OCI-LY1 (cell line): ENCODE measurements around the gene EPB41L4A.
A peak's percentile ranks its signal among the peaks of the same experiment; 100 is the strongest.
"Not testable (repeated sequence)": the region's sequence is repeated elsewhere in the genome, so short reads cannot be mapped to it uniquely, and the experiment has no call there.

ENCODE experiments used
- H2AFZ ChIP-seq: fragments of 200-600 bp; sonication (generic), shearing (Covaris generic); 2 replicates; pipeline ENCODE4 v1.6.0; 2014; ENCODE audit warnings: antibody characterized with exemption, mild to moderate bottlenecking, low read length
- H3F3A ChIP-seq: fragments of 200-600 bp; sonication (generic), shearing (Covaris generic); 2 replicates; pipeline ENCODE4 v1.6.0; 2014; ENCODE audit warnings: mild to moderate bottlenecking, antibody characterized with exemption, low read length, moderate library complexity; ENCODE audit not compliant: insufficient read depth
- H3K27ac ChIP-seq: fragments of 200-600 bp; sonication (generic); 2 replicates; pipeline ENCODE4 v1.5.1; 2014; ENCODE audit warnings: low read length, mixed run types, mild to moderate bottlenecking, low read depth; ENCODE audit not compliant: poor library complexity, severe bottlenecking
- H3K27me3 ChIP-seq: fragments of 200-600 bp; sonication (generic); 2 replicates; pipeline ENCODE4 v1.6.0; 2014; ENCODE audit warnings: antibody characterized with exemption, mild to moderate bottlenecking, low read length, moderate library complexity; ENCODE audit not compliant: insufficient read depth
- H3K36me3 ChIP-seq: fragments of 200-600 bp; sonication (generic); 2 replicates; pipeline ENCODE4 v1.6.1; 2014; ENCODE audit warnings: mild to moderate bottlenecking, antibody characterized with exemption, low read length, moderate library complexity, mixed read lengths; ENCODE audit not compliant: insufficient read depth
- H3K4me1 ChIP-seq: fragments of 200-600 bp; sonication (generic); 2 replicates; pipeline ENCODE4 v1.5.1; 2014; ENCODE audit warnings: mild to moderate bottlenecking, low read length, moderate library complexity; ENCODE audit not compliant: insufficient read depth, severe bottlenecking
- H3K4me2 ChIP-seq: fragments of 200-600 bp; sonication (generic), shearing (Covaris generic); 2 replicates; pipeline ENCODE4 v1.6.1; 2014; ENCODE audit warnings: low read length
- H3K4me3 ChIP-seq: fragments of 200-600 bp; sonication (generic); 2 replicates; pipeline ENCODE4 v1.5.1; 2014; ENCODE audit warnings: low read length, low read depth, mild to moderate bottlenecking, mixed read lengths; ENCODE audit not compliant: poor library complexity, severe bottlenecking
- H3K79me2 ChIP-seq: fragments of 200-600 bp; shearing (Covaris generic); 2 replicates; pipeline ENCODE4 v1.6.1; 2016; ENCODE audit warnings: mixed run types, low read length, mixed read lengths; ENCODE audit not compliant: insufficient read depth
- H3K9ac ChIP-seq: fragments of 200-600 bp; sonication (generic), shearing (Covaris generic); 2 replicates; pipeline ENCODE4 v1.6.1; 2014; ENCODE audit warnings: mild to moderate bottlenecking, low read length, mixed read lengths
- H3K9me2 ChIP-seq: fragments of 200-600 bp; sonication (generic), shearing (Covaris generic); 2 replicates; pipeline ENCODE4 v1.6.1; 2014; ENCODE audit warnings: low read depth, mild to moderate bottlenecking, low read length, mixed read lengths
- H3K9me3 ChIP-seq: fragments of 200-600 bp; shearing (Covaris generic); 2 replicates; pipeline ENCODE4 v1.6.1; 2014; ENCODE audit warnings: low read length, mixed read lengths
- H4K20me1 ChIP-seq: fragments of 200-600 bp; sonication (generic), shearing (Covaris generic); 2 replicates; pipeline ENCODE4 v1.6.0; 2016; ENCODE audit warnings: mild to moderate bottlenecking, low read length; ENCODE audit not compliant: insufficient read depth
- EZH2 ChIP-seq: fragments of 200-600 bp; sonication (generic), shearing (Covaris generic); IDR thresholded peaks from 2 replicates; pipeline ENCODE4 v1.8.0; 2017; ENCODE audit warnings: borderline replicate concordance, mixed run types, mild to moderate bottlenecking, antibody characterized with exemption, low read length, moderate library complexity, mixed read lengths
- TF ChIP-seq, protein P1 (sequence below): fragments of 200-600 bp; sonication (generic), shearing (Covaris generic); IDR thresholded peaks from 2 replicates; pipeline ENCODE4 v1.5.1; 2017; ENCODE audit warnings: mild to moderate bottlenecking, antibody characterized with exemption, low read length, moderate library complexity, mixed read lengths

EPB41L4A gene

DNA sequence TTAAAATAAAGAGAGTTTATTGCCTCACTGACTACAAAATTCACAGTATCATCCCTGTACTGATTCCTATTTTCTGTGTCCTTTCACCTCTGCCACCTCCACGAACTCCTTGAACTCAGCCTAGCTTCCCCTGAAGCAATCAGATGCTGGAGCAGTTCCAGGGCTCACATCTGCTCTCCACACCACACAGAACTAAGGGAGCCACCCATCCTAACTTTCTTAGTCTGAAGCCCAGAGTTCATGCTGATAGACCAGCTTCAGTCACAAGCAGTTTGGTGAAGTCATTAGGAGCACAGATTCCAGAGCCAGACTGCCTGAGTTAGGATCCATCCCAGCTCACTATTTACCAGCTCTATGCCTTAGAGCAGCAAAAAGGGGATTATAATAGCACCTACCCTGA lies 15.6 kb upstream of the EPB41L4A start:
- Histone ChIP-seq H3K9me2 (no peaks in the 10 kb centered on the region), H3K4me3 (no peak overlapping the region), H3K79me2 (no peaks in the 10 kb centered on the region), H3K4me2 (no peak overlapping the region), H3K4me1 (no peaks in the 10 kb centered on the region), H3K27ac (no peak overlapping the region), H3K9me3 (no peaks in the 10 kb centered on the region), H4K20me1 (no peaks in the 10 kb centered on the region), H2AFZ (no peak overlapping the region), H3K9ac (no peak overlapping the region), H3K27me3 (no peaks in the 10 kb centered on the region), H3F3A (no peaks in the 10 kb centered on the region), H3K36me3 (no peaks in the 10 kb centered on the region)
- no peak for TF ChIP-seq EZH2
- TF ChIP-seq, protein P1, sequence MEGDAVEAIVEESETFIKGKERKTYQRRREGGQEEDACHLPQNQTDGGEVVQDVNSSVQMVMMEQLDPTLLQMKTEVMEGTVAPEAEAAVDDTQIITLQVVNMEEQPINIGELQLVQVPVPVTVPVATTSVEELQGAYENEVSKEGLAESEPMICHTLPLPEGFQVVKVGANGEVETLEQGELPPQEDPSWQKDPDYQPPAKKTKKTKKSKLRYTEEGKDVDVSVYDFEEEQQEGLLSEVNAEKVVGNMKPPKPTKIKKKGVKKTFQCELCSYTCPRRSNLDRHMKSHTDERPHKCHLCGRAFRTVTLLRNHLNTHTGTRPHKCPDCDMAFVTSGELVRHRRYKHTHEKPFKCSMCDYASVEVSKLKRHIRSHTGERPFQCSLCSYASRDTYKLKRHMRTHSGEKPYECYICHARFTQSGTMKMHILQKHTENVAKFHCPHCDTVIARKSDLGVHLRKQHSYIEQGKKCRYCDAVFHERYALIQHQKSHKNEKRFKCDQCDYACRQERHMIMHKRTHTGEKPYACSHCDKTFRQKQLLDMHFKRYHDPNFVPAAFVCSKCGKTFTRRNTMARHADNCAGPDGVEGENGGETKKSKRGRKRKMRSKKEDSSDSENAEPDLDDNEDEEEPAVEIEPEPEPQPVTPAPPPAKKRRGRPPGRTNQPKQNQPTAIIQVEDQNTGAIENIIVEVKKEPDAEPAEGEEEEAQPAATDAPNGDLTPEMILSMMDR = no peak

DNA sequence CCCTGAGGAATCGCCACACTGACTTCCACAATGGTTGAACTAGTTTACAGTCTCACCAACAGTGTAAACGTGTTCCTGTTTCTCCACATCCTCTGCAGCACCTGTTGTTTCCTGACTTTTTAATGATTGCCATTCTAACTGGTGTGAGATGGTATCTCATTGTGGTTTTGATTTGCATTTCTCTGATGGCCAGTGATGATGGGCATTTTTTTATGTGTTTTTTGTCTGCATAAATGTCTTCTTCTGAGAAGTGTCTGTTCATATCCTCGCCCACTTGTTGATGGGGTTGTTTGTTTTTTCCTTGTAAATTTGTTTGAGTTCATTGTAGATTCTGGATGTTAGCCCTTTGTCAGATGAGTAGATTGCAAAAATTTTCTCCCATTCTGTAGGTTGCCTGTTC lies 7.1 kb upstream of the EPB41L4A start:
- not testable (repeated sequence) for H3K9me3 ChIP-seq, H3K27me3 ChIP-seq, H3K79me2 ChIP-seq, H4K20me1 ChIP-seq, H2AFZ ChIP-seq, H3K9ac ChIP-seq, H3K4me2 ChIP-seq, H3K4me3 ChIP-seq, H3K36me3 ChIP-seq, H3K27ac ChIP-seq, H3K9me2 ChIP-seq, H3K4me1 ChIP-seq, H3F3A ChIP-seq

DNA sequence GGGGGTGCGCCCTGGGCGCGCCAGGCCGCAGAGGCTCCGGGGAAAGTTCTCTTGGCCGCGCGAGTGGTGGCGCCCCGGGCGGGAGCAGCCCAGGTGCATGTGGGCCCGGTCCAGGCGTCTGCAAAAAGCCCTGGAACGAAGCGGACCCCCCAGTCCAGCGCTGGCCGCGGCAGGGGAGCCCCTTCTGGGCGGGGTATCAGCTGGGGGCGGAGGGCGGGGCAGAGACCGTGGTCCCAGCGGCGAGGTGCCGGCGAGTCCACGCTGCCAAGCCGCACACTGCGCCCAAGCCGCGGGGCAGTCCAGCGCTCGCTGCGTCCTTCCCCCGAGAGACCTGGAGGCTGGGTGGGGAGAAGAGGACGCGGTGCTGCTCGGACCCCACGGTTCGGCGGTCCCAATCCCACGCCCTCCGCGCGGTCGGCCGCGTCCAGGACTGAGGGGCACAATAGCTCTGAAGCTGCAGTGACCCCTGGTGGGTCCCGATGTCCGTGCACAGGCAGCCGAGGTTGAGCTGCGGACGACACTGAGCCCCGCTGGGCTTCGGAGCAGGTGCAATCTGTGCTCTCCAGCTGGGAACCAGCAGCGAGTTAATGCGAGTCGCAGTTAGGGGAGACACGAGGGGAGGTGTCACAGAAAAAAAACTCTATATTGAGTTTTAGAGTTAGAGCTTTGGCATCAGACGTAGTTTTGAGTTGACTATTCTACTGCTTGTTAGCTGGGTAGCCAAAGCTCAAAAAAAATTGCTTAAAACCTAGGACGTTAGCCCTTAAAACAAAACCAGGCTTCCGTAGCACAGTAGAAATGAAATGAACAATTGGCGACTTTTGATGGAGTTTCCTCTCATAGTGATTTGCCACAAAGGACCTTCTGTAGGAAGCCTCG lies 1.1 kb upstream of the EPB41L4A start:
- Histone ChIP-seq H3K79me2 (no peaks in the 10 kb centered on the region), H3K4me1 (peaks cover 4% of the 10 kb centered on the region), H3K4me3 (peak overlapping the region; percentile 48), H3K4me2 (peak overlapping the region; percentile 62), H4K20me1 (no peaks in the 10 kb centered on the region), H3K9me2 (no peaks in the 10 kb centered on the region), H3F3A (no peaks in the 10 kb centered on the region), H3K27ac (no peak overlapping the region), H3K27me3 (no peaks in the 10 kb centered on the region; the same call in 1 of the 2 replicates), H3K9me3 (no peaks in the 10 kb centered on the region), H3K36me3 (no peaks in the 10 kb centered on the region), H3K9ac (no peak overlapping the region), H2AFZ (no peak overlapping the region)
- TF ChIP-seq EZH2 = no peak
- TF ChIP-seq, protein P1 = peak; percentile 71

DNA sequence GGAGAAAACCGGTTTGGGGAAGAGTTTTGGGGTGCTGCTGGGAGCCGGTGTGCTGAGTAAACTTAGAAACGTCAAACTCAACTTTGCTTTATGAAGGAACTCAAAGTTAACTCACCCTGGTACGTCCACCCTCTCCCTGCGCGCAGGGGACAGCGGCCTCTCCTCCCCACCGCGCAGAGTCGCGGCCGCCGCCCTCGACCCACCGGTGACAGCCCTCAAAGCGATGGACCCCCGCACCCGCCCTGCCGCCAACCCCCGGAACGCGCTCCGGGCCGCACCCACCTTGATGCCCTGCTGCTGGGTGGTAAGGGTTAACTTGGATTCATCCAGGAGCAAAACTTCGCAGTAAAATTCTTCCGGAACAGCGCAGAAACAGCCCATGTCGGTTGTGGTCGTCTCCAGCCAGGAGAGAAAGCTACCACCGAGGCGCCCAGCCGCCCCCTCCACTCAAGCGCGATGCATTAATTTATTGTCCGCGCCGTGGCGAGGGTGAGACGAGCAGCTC lies 366 bp downstream of the EPB41L4A start:
- peaks cover 4% of the 10 kb centered on the region for H3K4me1 ChIP-seq
- no peaks in the 10 kb centered on the region for H4K20me1 ChIP-seq
- no peaks in the 10 kb centered on the region for H3F3A ChIP-seq
- H3K9me3 ChIP-seq = no peaks in the 10 kb centered on the region
- H3K79me2 ChIP-seq = no peaks in the 10 kb centered on the region
- peak overlapping the region; percentile 62 for H3K4me2 ChIP-seq
- no peaks in the 10 kb centered on the region for H3K9me2 ChIP-seq
- no peak overlapping the region for H2AFZ ChIP-seq
- no peak overlapping the region for H3K27ac ChIP-seq
- peak overlapping the region; percentile 35 for H3K4me3 ChIP-seq
- no peak overlapping the region for H3K9ac ChIP-seq
- H3K36me3 ChIP-seq = no peaks in the 10 kb centered on the region
- no peaks in the 10 kb centered on the region; the same call in 1 of the 2 replicates for H3K27me3 ChIP-seq
- no peak for TF ChIP-seq EZH2
- TF ChIP-seq, protein P1 = no peak
